ENCODE data around the gene BRD3. TPM values are rescaled to one million over a fixed set of nuclear protein-coding genes. Genes with fewer than 3 reads are reported as not detected.

BRD3 gene
- total RNA-seq, 2 experiments from 2014 or later: 36.6 to 37.2 TPM

DNA sequence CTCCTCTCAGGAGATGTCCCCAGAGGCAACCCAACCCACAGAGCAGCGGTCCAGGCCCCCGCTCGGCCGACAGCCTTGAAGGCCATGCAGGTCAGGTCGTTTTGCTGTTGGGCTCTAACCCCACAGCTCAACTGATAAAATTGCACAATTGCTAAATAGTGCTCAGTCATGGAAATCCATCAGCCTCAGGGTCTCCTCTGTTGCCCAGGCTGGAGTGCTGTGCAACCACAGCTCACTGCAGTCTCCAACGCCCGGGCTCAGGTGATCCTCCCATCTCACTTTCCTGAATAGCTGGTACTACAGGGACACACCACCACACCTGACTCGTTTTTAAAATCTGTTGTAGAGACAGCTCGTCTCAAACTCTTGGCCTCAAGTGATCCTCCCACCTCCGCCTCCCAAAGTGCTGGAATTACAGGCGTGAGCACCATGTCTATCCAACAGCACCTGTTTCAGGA is 24.3 kb downstream of the BRD3 start:
- CTCF ChIA-PET: no interaction called here
- POLR2A ChIA-PET: no interaction called here

DNA sequence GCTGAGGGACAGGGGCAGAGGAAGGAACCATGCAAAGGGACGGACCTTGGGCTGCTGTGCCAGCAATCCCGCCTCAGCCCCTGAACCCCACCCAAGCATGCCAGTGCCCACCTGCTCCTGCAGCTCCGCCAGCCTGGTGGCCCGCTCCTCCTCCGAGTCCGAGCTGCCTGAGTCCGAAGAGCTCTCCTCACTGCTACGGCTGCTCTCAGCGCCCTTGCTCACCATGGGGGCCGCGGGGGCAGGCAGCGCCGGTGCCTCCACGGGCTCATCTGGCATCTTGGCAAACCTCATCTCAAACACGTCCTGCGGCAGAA is 26.2 kb downstream of the BRD3 start:
- ChIA-PET CTCF (no interaction called here), POLR2A (no interaction called here)

DNA sequence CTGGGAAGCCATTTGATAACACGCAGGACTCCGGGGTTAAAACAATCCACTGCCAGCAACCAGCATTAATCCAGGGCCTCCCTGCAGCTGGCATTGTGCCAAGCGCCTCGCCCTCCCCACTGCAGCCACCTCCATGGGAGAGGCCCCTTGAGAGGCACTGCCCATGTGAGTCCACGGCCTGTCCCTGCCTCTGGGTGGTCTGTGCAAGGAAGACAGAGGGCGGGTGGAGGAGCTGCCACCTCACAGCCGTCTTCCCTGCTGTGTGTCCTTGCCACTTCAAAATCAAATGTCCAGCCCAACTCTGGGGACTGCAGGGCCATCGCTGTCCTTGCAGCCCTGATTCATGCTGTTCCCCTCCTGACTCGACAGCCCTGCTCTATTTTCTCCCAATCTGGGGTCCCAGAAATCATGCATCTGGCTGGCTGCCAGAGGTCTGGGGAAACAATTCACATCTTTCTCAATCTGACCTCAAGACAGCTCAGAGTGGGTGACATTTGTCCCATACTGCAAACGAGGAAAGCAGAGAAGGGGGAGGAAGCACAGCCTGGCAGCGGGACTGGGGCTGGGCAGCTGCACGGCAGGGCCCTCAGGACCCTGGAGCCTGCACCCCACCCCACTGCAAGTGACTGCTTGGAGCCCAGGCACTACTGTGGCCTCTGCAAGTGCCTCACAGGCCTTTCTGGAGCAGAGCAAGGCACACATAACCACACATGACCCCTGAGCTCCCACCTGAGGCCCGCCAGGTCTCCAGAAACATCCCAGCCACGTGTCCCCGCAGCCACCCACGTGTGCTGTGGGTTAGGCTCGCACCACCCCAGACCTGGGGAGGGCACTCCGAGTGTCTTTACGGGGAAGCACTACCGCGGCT is 26.8 kb downstream of the BRD3 start:
- ChIA-PET CTCF (interaction anchor here (0.6 kb wide), 1 partner anchor 50 kb away, joined by 5 read pairs; no protein-coding TSS in a partner anchor), POLR2A (no interaction called here)

DNA sequence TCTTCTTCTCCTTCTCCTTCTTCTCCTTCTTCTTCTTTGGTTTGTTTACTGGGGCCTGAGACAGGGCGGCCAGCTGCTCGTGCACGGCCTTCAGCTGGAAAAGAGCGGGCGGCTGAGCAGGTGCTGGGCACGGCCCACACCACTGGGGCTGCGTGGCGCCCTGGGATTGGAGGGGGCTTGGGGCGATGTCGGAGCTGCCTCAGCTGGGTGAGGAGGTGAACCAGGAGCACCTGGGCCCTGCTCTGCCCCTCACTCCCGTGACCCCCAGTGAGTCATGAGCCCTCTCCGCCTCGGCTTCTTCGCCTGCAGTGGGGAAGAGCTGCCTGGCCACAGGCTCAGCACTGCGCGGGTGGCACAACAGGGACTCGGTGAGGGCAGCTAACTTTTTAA is 27.7 kb downstream of the BRD3 start:
- POLR2A ChIA-PET: no interaction called here
- CTCF ChIA-PET: no interaction called here

GRCh38 chr9:134039386-134040175 is 28.2 kb downstream of the BRD3 start:
- POLR2A ChIA-PET: interaction anchor here (0.6 kb wide), 1 partner anchor 204 kb away, joined by 4 read pairs; no protein-coding TSS in a partner anchor
- CTCF ChIA-PET: interaction anchor here (1.2 kb wide), 1 partner anchor 60 kb away, joined by 3 read pairs; no protein-coding TSS in a partner anchor

- POLR2A ChIA-PET: no interaction called here
- CTCF ChIA-PET: no interaction called here
These were observed 30.2 kb downstream of the BRD3 start for GRCh38 chr9:134037641-134038040.

- ChIA-PET CTCF (no interaction called here), POLR2A (no interaction called here)
These were observed 31.7 kb downstream of the BRD3 start for GRCh38 chr9:134036130-134036529.

GRCh38 chr9:134035041-134036039 is 32.5 kb downstream of the BRD3 start:
- CTCF ChIA-PET: no interaction called here
- POLR2A ChIA-PET: no interaction called here

- POLR2A ChIA-PET: no interaction called here
These were observed 33.4 kb downstream of the BRD3 start for GRCh38 chr9:134034215-134035040.

GRCh38 chr9:134033516-134034214 is 34.2 kb downstream of the BRD3 start:
- ChIA-PET POLR2A (interaction anchor here (0.5 kb wide), 1 partner anchor 18 kb away, joined by 3 read pairs; no protein-coding TSS in a partner anchor), CTCF (no interaction called here)

More at GRCh38 chr9:134034215-134035040, 33.4 kb downstream of the BRD3 start:
- CTCF ChIA-PET: no interaction called here

- ChIA-PET CTCF (interaction anchor here (0.7 kb wide), 1 partner anchor 39 kb away, joined by 3 read pairs; no protein-coding TSS in a partner anchor), POLR2A (interaction anchor here (0.5 to 0.7 kb wide), 3 partner anchors 19 to 651 kb away, joined by 3 to 5 read pairs (median 4); no protein-coding TSS in a partner anchor)
These were observed 35.2 kb downstream of the BRD3 start for GRCh38 chr9:134032456-134033222.

DNA sequence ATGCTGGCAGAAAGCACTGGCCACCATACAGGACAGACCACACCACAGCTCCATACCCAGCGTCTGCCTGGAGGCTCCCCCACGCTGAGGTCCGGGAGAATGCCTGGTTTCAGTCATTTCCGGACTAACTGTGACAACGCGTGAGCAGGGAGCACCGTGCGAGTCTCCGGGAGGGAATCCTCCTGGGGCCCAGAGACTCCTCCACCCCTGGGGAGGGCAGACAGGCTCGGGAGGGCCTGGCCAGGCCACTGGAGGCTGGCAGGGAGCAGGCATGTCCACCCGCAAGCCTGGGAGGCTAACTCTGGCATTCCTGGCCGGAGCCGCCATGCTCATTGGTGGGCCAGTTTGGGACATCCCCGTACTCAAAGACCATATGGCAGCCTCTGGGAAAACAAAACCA is 36.0 kb downstream of the BRD3 start:
- POLR2A ChIA-PET: no interaction called here
- CTCF ChIA-PET: no interaction called here

GRCh38 chr9:134030821-134031470 is 36.9 kb downstream of the BRD3 start:
- POLR2A ChIA-PET: no interaction called here
- CTCF ChIA-PET: no interaction called here

DNA sequence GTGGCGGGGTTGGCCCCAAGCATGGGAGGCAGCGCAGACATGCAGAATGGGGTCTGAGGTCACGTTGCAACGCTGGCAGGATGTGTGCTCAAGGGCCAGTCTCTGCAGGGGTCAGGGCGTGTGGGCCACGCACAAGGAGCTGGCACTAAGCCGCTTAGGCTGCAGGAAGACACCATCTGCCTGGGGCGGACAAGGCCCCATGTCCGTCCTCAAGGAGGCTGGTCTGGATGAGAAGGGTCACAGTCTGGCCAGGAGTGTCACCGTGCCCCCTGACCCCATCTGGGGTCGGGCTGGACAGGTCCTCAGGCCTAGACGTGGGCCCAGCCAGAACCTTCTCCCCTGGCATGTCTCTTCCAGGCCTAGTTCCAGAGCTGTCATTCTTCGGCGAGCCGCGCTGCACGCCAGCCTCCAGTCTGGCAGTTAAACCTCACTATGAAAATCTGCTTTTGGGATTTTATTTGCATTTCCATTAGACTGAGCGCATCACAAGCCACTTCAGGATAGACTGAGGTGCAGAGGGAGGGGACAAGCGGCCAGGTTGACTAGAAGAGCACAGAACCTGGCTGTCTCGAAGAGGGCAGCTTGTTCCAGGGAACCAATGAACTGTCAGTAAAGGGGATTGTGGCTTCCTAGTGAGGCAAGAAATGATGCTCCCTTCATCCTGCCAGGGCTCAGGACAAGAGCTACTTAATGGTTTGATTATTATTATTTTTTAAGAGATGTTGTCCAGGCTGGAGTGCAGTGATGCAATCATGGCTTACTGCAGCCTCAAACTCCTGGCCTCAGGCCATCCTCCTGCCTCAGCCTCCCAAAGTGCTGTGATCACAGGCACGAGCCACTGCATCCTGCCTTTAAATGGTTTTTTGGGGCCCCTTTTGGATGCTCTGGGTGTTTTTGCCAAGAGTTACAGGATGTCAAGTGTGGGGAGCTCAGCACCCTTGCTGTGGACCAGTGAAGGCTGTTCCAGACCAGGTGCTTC is 38.3 kb downstream of the BRD3 start:
- ChIA-PET POLR2A (no interaction called here), CTCF (interaction anchor here (0.7 kb wide), 1 partner anchor 78 kb away, joined by 3 read pairs; no protein-coding TSS in a partner anchor)

GRCh38 chr9:134028575-134029247 is 39.1 kb downstream of the BRD3 start:
- ChIA-PET POLR2A (no interaction called here), CTCF (no interaction called here)
